GM12873 (cell line): Measurements from ENCODE around the gene SLC30A10.

ENCODE experiments used
- TF ChIP-seq, protein P1 (sequence below): IDR thresholded peaks from 2 replicates; pipeline ENCODE4 v1.5.1; 2012; ENCODE audit warnings: low read depth, mild to moderate bottlenecking, moderate library complexity, low read length, control low read depth; ENCODE audit not compliant: insufficient read depth; ENCODE audit errors: missing control alignments

The SLC30A10 gene

DNA sequence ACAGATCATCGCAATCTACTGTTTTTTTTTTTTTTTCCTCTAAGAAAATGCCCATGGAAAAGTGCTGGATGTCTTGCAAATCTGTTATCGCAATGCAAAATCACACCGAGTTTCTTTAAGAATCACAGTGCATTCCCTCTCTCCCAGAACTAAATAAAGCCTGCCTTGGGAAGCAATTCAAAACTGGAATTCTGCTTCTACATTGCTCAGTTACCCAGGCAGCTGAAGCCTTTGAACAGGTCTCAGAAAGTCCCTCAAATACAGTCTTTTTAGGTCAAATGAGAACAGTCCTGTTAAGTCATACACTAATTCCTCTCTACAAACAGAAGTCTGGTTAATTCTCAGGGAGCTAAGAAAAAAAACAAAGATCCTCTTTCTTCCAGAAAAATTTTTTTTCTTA is 46.3 kb downstream of the SLC30A10 start:
- TF ChIP-seq, protein P1, sequence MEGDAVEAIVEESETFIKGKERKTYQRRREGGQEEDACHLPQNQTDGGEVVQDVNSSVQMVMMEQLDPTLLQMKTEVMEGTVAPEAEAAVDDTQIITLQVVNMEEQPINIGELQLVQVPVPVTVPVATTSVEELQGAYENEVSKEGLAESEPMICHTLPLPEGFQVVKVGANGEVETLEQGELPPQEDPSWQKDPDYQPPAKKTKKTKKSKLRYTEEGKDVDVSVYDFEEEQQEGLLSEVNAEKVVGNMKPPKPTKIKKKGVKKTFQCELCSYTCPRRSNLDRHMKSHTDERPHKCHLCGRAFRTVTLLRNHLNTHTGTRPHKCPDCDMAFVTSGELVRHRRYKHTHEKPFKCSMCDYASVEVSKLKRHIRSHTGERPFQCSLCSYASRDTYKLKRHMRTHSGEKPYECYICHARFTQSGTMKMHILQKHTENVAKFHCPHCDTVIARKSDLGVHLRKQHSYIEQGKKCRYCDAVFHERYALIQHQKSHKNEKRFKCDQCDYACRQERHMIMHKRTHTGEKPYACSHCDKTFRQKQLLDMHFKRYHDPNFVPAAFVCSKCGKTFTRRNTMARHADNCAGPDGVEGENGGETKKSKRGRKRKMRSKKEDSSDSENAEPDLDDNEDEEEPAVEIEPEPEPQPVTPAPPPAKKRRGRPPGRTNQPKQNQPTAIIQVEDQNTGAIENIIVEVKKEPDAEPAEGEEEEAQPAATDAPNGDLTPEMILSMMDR = no peak

DNA sequence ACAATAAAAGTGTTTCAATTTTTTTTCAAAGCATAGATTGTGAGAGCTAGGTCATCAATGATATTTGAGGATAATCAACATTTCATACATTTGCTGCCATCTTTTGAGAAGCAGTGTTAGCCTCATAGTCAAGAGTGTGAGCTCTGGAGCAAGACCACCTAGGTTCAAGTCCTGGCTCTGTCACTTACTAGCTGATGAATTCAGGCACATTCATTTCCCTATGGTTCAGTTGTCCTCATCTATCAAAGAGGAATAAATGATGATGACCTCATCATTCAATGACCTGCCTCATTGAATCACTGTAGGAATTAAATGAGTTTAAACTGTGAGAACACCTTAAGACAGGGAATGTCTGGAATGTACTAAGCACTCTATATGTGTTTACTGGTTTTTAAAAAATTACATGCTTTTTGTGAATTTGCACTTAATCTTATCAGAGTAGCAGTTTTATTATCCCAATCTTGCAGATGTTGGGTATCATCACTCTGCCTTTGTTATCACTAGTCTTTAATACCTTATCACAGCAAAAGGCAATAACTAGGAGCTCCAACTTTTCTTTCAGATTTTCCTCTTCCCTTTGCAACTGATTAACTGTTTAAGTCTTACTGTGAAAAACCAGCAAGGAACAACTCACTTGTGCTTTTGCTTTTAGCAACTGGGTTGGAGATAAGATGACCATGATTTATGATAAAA is 47.4 kb downstream of the SLC30A10 start:
- TF ChIP-seq, protein P1 = no peak

DNA sequence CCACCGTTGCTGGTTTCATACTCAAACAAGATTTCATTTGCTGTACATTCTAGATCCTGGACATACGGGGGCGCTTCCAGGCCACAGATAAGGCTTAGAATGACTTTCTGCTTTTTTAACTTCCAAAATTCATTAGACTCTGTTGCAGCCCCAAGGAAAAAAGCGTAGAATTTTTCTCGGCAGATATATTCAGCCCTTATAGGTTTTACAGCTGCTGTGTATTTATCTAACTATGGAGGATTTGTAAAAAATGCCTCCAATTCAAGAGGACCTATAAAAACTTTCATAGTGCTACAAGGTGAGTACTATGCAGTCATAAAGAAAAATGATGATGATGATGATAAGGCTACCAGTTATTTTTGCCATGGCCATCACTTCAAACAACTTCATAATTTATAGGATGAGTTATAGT is 51.6 kb downstream of the SLC30A10 start:
- TF ChIP-seq, protein P1 = peak; percentile 32

DNA sequence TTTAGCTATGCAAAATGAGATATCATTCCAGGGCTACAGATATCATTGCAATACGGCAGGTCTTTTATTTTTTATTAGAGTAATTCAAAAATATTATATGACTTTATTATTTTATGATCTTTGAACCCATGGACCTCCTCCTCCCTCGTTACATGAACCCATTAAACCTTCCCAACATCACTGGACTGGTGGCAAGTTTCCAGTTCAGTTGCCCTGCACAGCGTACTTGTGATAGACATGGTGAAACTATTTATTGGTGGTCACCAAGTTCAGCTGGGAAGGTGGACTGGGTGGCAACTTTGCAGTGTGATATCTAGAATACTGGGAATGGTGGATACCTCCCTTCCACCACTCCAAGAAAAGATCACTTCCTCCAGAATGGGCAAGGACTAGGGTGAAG is 52.5 kb downstream of the SLC30A10 start:
- TF ChIP-seq, protein P1 = no peak

DNA sequence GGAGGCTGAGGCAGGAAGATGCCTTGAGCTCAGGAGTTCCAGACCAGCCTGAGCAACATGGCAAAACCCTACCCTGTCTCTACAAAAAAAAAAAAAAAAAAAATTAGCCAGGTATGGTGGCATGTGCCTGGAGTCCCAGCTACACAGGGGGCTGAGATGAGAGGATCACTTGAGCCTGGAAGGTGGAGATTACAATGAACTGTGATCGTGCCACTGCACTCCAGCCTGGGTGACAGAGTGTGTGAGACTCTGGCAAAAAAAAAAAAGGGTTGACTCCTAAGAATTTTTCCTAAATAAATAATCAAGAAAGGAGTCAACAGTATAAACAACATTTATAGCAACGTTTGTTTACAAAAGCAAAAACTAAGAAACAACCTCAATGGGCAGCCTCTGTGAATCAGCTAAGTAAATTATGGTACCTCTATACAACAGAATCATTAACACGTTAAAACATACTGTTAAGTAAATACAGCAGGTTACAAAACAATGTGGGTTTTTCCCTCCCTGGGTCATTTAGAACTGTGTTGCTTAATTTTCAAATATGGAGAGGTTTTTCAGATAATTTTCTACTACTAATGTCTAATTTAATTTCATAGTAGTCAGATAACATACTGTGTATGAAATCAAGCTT is 56.8 kb downstream of the SLC30A10 start:
- TF ChIP-seq, protein P1 = no peak
